NAMALWA (cell line): ENCODE data around the gene SLC25A29.
A peak's percentile ranks its signal among the peaks of the same experiment; 100 is the strongest.
"Not testable (repeated sequence)": the region's sequence is repeated elsewhere in the genome, so short reads cannot be mapped to it uniquely, and the experiment has no call there.

Source experiments
- DNase-seq: peaks from one replicate; pipeline ENCODE4 v3.0.0-alpha.2; 2015; ENCODE audit warnings: low spot score

The SLC25A29 gene

GRCh38 chr14:100293497-100294212, 12.6 kb downstream of the SLC25A29 start:
- no peak for DNase-seq

GRCh38 chr14:100292776-100293461, 13.3 kb downstream of the SLC25A29 start:
- DNase-seq: no peak

GRCh38 chr14:100292301-100292775, 13.9 kb downstream of the SLC25A29 start:
- no peak for DNase-seq

GRCh38 chr14:100291305-100292075, 14.8 kb downstream of the SLC25A29 start:
- no peak for DNase-seq

- DNase-seq: no peak
Measured at GRCh38 chr14:100290607-100291304, 15.5 kb downstream of the SLC25A29 start.

- peak; percentile 47 for DNase-seq
Measured at GRCh38 chr14:100289916-100290606, 16.2 kb downstream of the SLC25A29 start.

GRCh38 chr14:100288382-100289185, 17.7 kb downstream of the SLC25A29 start:
- DNase-seq: no peak

GRCh38 chr14:100287998-100288295, 18.3 kb downstream of the SLC25A29 start:
- not testable (repeated sequence) for DNase-seq

GRCh38 chr14:100287202-100287997, 18.8 kb downstream of the SLC25A29 start:
- DNase-seq: no peak

GRCh38 chr14:100286484-100287191, 19.6 kb downstream of the SLC25A29 start:
- no peak for DNase-seq

- DNase-seq: no peak
Measured at GRCh38 chr14:100285913-100286400, 20.3 kb downstream of the SLC25A29 start.

- peak; percentile 81 for DNase-seq
Measured at GRCh38 chr14:100285021-100285912, 21.0 kb downstream of the SLC25A29 start.

GRCh38 chr14:100283984-100284881, 22.0 kb downstream of the SLC25A29 start:
- no peak for DNase-seq

GRCh38 chr14:100283436-100283835, 22.8 kb downstream of the SLC25A29 start:
- DNase-seq: not testable (repeated sequence)

- DNase-seq: no peak
Measured at GRCh38 chr14:100282766-100283419, 23.4 kb downstream of the SLC25A29 start.

GRCh38 chr14:100282083-100282350, 24.2 kb downstream of the SLC25A29 start:
- DNase-seq: no peak
